OCI-LY7 (cell line): ENCODE measurements around the gene IRX3.

Experiments
- EZH2phosphoT487 ChIP-seq: fragments of 200-600 bp; sonication (generic); IDR thresholded peaks from 2 replicates; pipeline ENCODE4 v1.6.1; 2018; ENCODE audit warnings: low read depth, borderline replicate concordance, mild to moderate bottlenecking, mixed run types, antibody characterized with exemption, low read length, moderate library complexity, mixed read lengths
- TF ChIP-seq, protein P1 (sequence below): fragments of 200-600 bp; sonication (generic); conservative IDR thresholded peaks from 2 replicates; pipeline ENCODE4 v1.5.1; 2014; ENCODE audit warnings: mild to moderate bottlenecking, antibody characterized with exemption, low read length, moderate library complexity, mixed read lengths

DNA sequence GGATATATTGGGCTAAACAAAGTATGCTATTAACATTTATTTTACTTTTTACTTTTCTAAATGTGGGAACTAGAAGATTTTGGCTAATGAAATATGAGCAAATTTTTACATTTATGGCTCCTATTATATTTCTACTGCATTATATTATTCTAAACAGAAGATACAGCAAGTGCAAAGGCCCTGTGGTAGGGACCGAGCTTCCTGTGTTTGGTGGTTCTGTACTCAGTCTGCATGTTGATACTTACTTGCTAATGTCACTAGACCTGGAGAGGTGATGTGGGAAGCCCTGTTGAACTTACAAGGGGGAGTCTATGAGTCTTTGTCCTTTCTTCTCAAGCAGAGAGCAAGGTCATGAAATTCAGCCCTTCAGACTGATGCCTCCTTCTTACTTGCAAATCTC, 10.0 kb upstream of the IRX3 start:
- TF ChIP-seq, protein P1, sequence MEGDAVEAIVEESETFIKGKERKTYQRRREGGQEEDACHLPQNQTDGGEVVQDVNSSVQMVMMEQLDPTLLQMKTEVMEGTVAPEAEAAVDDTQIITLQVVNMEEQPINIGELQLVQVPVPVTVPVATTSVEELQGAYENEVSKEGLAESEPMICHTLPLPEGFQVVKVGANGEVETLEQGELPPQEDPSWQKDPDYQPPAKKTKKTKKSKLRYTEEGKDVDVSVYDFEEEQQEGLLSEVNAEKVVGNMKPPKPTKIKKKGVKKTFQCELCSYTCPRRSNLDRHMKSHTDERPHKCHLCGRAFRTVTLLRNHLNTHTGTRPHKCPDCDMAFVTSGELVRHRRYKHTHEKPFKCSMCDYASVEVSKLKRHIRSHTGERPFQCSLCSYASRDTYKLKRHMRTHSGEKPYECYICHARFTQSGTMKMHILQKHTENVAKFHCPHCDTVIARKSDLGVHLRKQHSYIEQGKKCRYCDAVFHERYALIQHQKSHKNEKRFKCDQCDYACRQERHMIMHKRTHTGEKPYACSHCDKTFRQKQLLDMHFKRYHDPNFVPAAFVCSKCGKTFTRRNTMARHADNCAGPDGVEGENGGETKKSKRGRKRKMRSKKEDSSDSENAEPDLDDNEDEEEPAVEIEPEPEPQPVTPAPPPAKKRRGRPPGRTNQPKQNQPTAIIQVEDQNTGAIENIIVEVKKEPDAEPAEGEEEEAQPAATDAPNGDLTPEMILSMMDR: no peak
- TF ChIP-seq EZH2phosphoT487: no peak
